ENCODE results near the gene OR10G6. TPM values are rescaled to one million over a fixed set of nuclear protein-coding genes. Genes with fewer than 3 reads are reported as not detected.
A peak's percentile ranks its signal among the peaks of the same experiment; 100 is the strongest.

OR10G6 gene
- total and polyA plus RNA-seq, 8 donors, result not detected

DNA sequence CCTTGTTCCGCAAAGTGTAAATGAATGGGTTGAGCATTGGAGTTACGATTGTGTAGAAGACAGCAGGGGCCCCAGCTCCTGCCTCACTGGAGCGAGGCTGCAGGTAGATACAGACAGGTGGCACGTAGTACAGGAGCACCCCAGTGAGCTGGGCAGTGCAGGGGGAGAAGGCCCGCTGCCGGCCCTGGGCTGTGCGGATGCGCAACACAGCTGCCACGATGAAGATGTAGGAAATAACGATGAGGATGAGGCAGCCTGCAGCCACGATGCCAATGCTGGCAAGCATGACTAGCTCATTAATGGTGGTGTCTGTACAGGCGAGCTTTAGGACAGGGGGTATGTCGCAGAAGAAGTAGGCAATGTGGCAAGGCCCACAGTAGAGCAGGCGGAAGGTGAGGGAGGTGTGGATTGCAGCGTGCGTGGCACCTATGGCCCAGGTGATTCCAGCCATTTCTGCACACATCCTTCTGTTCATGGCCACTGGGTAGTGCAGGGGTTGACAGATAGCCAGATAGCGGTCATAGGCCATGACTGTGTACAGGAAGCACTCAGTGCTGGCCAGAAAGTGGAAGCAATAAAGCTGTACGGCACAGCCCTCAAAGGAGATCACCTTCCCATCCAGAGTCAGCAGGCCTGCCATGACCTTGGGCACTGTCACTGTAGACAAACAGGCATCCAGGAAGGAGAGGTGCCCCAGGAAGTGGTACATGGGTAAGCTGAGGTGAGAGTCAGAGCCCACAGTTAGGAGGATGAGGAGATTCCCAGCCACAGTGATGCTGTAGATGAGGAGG lies 18.0 kb downstream of the OR10G6 start:
- no peak for ATAC-seq
- WGBS, 2 donors, result 94 to 97% methylated on average over 18 of the region's 18 CpGs

DNA sequence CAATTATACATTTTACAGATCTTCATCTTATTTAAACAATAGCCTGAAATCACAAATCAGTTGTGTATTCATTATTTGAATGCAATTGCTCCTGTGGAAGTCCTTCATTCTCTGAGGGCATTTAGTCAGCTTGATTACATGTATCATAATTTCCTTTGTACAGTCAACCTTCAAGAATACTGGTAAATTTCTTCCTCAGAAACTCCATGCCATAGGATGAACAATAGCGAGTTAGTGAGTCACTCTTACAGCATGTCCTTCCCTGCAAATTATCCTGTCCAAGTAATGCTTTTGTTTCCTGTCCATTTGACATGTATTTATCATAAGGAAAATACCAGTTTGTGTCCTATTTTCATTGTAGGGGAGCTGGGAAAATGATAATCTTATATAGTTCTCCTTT lies 21.1 kb downstream of the OR10G6 start:
- FAIRE-seq (no peak), ATAC-seq (no peak), DNase-seq (no peak)
- WGBS, 2 donors, result 88 to 89% methylated on average over 1 of the region's 1 CpG
- no peaks in the 10 kb centered on the region for H3K4me1 ChIP-seq
- H3K4me3 ChIP-seq, result no peak overlapping the region
- no peaks in the 10 kb centered on the region for H3K27me3 ChIP-seq
- H3K36me3 ChIP-seq, result no peaks in the 10 kb centered on the region
- TF ChIP-seq, protein P1, sequence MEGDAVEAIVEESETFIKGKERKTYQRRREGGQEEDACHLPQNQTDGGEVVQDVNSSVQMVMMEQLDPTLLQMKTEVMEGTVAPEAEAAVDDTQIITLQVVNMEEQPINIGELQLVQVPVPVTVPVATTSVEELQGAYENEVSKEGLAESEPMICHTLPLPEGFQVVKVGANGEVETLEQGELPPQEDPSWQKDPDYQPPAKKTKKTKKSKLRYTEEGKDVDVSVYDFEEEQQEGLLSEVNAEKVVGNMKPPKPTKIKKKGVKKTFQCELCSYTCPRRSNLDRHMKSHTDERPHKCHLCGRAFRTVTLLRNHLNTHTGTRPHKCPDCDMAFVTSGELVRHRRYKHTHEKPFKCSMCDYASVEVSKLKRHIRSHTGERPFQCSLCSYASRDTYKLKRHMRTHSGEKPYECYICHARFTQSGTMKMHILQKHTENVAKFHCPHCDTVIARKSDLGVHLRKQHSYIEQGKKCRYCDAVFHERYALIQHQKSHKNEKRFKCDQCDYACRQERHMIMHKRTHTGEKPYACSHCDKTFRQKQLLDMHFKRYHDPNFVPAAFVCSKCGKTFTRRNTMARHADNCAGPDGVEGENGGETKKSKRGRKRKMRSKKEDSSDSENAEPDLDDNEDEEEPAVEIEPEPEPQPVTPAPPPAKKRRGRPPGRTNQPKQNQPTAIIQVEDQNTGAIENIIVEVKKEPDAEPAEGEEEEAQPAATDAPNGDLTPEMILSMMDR (IDR thresholded peaks at IDR 0.05), result no peak
- H3K9me3 ChIP-seq, result no peaks in the 10 kb centered on the region
- intact Hi-C loops (cut with DNase I), result no loop called here
- no peak overlapping the region for H3K27ac ChIP-seq

More for the DNA sequence above, 18.0 kb downstream of the OR10G6 start:
- H3K4me1 ChIP-seq, result no peaks in the 10 kb centered on the region
- no peak overlapping the region for H3K27ac ChIP-seq
- no peaks in the 10 kb centered on the region for H3K9me3 ChIP-seq
- H3K36me3 ChIP-seq, result no peaks in the 10 kb centered on the region
- FAIRE-seq, result no peak
- intact Hi-C loops (cut with DNase I), result no loop called here
- no peak overlapping the region for H3K4me3 ChIP-seq
- TF ChIP-seq, protein P1 (IDR thresholded peaks at IDR 0.05), result no peak
- DNase-seq, result peak in 1 of 6 donors; percentile 22
- H3K27me3 ChIP-seq, result no peaks in the 10 kb centered on the region

DNA sequence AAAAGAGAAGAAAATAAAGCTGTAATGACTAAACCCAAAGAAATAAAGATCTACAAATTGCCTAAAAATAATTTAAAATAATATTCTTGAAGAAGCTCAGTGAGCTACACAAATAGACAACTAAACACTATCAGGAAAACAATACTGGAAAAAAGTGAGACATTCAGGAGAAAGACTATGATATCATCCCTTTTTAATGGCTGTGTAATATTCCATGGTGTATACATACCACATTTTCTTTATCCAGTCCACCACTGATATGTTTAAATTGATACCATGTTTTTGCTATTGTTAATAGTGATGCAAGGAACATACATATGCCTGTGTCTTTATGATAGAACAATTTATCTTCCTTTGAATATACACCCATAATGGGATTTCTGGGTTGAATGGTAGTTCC lies 38.2 kb downstream of the OR10G6 start:
- ATAC-seq (no peak), DNase-seq (no peak), FAIRE-seq (no peak)
- Histone ChIP-seq H3K27ac (no peak overlapping the region), H3K27me3 (no peaks in the 10 kb centered on the region), H3K9me3 (no peaks in the 10 kb centered on the region), H3K36me3 (no peaks in the 10 kb centered on the region), H3K4me1 (no peaks in the 10 kb centered on the region), H3K4me3 (no peak overlapping the region)
- intact Hi-C loops (cut with DNase I), result no loop called here
- TF ChIP-seq, protein P1 (IDR thresholded peaks at IDR 0.05), result no peak

DNA sequence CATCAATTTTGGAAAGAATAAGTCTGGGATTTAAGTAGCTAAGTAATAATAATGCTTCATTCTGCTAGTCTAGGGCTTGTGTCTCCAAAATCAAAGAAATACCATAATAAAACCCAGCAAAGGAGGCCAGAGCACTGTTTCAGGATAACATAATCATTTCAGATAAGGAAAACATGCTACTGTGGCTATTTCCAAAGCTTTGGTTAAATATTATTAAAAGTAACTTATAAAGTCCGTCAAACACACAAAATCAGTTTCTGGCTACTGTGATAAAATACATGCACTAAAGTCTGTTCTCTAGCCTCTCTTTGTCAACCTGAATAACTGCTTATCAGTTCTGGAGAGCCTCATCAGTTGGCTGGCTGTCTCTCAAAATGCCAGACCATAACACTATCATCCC lies 49.8 kb downstream of the OR10G6 start:
- TF ChIP-seq, protein P1 (IDR thresholded peaks at IDR 0.05), result no peak
- peaks cover 17 to 26% (median 20%) of the 10 kb centered on the region in 3 donors for H3K4me1 ChIP-seq
- H3K27ac ChIP-seq, result peak overlapping the region in 2 of 4 donors; percentile 17 to 22
- H3K4me3 ChIP-seq, result no peak overlapping the region
- intact Hi-C loops (cut with DNase I), result no loop called here
- ATAC-seq (peak; percentile 40 to 84 (median 60)), FAIRE-seq (no peak), DNase-seq (no peak)
- no peaks in the 10 kb centered on the region for H3K27me3 ChIP-seq
- no peaks in the 10 kb centered on the region for H3K36me3 ChIP-seq
- WGBS, 2 donors, result 10 to 15% methylated on average over 1 of the region's 1 CpG
- no peaks in the 10 kb centered on the region for H3K9me3 ChIP-seq

Other genes starting within 250 kb of the OR10G6 start
- not detected for gene OR6X1, start 240.6 kb downstream of the OR10G6 start, total RNA-seq
- not detected for gene OR6X1, start 240.6 kb downstream of the OR10G6 start, polyA plus RNA-seq
- gene OR6M1, start 188.8 kb downstream of the OR10G6 start, total RNA-seq, result not detected
- gene OR6M1, start 188.8 kb downstream of the OR10G6 start, polyA plus RNA-seq, result not detected
- gene TMEM225, start 109.5 kb downstream of the OR10G6 start, total RNA-seq, result not detected
- gene TMEM225, start 109.5 kb downstream of the OR10G6 start, polyA plus RNA-seq, result not detected
- gene OR8D4, start 93.0 kb downstream of the OR10G6 start, total RNA-seq, result 1 to 10 TPM in 5 of 6 donors, under 1 TPM in 1; 0.16 to 2.8 (median 1.4) TPM
- gene OR8D4, start 93.0 kb downstream of the OR10G6 start, polyA plus RNA-seq, result under 1 TPM in 1 of 2 donors, not detected in 1; 0.19 TPM
- 1 to 10 TPM in 4 of 6 donors, under 1 TPM in 2; 0.13 to 2.4 (median 1.4) TPM for gene OR4D5, start 55.5 kb downstream of the OR10G6 start, total RNA-seq
- not detected for gene OR4D5, start 55.5 kb downstream of the OR10G6 start, polyA plus RNA-seq
- not detected for gene OR6T1, start 51.3 kb downstream of the OR10G6 start, total RNA-seq
- not detected for gene OR6T1, start 51.3 kb downstream of the OR10G6 start, polyA plus RNA-seq
- gene OR10S1, start 17.4 kb downstream of the OR10G6 start, total RNA-seq, result not detected
- gene OR10S1, start 17.4 kb downstream of the OR10G6 start, polyA plus RNA-seq, result not detected
- under 1 TPM; 0.09 to 0.83 (median 0.42) TPM for gene OR10G4, start 17.8 kb upstream of the OR10G6 start, total RNA-seq
- under 1 TPM; 0.07 to 0.19 TPM for gene OR10G4, start 17.8 kb upstream of the OR10G6 start, polyA plus RNA-seq
- gene OR10G9, start 27.9 kb upstream of the OR10G6 start, total RNA-seq, result under 1 TPM in 5 of 6 donors, not detected in 1; 0.31 to 0.71 (median 0.32) TPM
- under 1 TPM in 1 of 2 donors, not detected in 1; 0.12 TPM for gene OR10G9, start 27.9 kb upstream of the OR10G6 start, polyA plus RNA-seq
- gene OR10G8, start 31.6 kb upstream of the OR10G6 start, total RNA-seq, result under 1 TPM in 4 of 6 donors, not detected in 2; 0.18 to 0.51 (median 0.24) TPM
- not detected for gene OR10G8, start 31.6 kb upstream of the OR10G6 start, polyA plus RNA-seq
- not detected for gene OR10G7, start 46.2 kb upstream of the OR10G6 start, total RNA-seq
- gene OR10G7, start 46.2 kb upstream of the OR10G6 start, polyA plus RNA-seq, result under 1 TPM in 1 of 2 donors, not detected in 1; 0.05 TPM
- 10 to 100 TPM in 5 of 6 donors, 1 to 10 TPM in 1; 9.6 to 28.7 (median 15.6) TPM for gene VWA5A, start 120.3 kb upstream of the OR10G6 start, total RNA-seq
- 10 to 100 TPM; 12.1 to 27.9 TPM for gene VWA5A, start 120.3 kb upstream of the OR10G6 start, polyA plus RNA-seq
- gene OR10D3, start 188.2 kb upstream of the OR10G6 start, total RNA-seq, result not detected
- not detected for gene OR10D3, start 188.2 kb upstream of the OR10G6 start, polyA plus RNA-seq
- gene OR8G1, start 245.9 kb upstream of the OR10G6 start, total RNA-seq, result not detected
- gene OR8G1, start 245.9 kb upstream of the OR10G6 start, polyA plus RNA-seq, result not detected

All from pancreas (tissue), 10 donors.